ENCODE results near the gene VTI1A.
"Not testable (repeated sequence)": the region's sequence is repeated elsewhere in the genome, so short reads cannot be mapped to it uniquely, and the experiment has no call there.

The VTI1A gene

GRCh38 chr10:112843623-112844022, 396.6 kb downstream of the VTI1A start:
- no peak for DNase-seq

- DNase-seq, result no peak
Measured at GRCh38 chr10:112844681-112845544, 397.9 kb downstream of the VTI1A start.

GRCh38 chr10:112847778-112848177, 400.8 kb downstream of the VTI1A start:
- no peak for DNase-seq

- no peak for DNase-seq
Measured at GRCh38 chr10:112848228-112848627, 401.2 kb downstream of the VTI1A start.

GRCh38 chr10:112848868-112849430, 401.9 kb downstream of the VTI1A start:
- no peak for DNase-seq

GRCh38 chr10:112849546-112849945, 402.5 kb downstream of the VTI1A start:
- DNase-seq, result no peak

- DNase-seq, result no peak
Measured at GRCh38 chr10:112851181-112851580, 404.2 kb downstream of the VTI1A start.

GRCh38 chr10:112851588-112852211, 404.7 kb downstream of the VTI1A start:
- DNase-seq, result no peak

GRCh38 chr10:112852306-112852705, 405.3 kb downstream of the VTI1A start:
- DNase-seq, result no peak

- no peak for DNase-seq
Measured at GRCh38 chr10:112855134-112855533, 408.1 kb downstream of the VTI1A start.

GRCh38 chr10:112857493-112857892, 410.5 kb downstream of the VTI1A start:
- DNase-seq, result no peak

- DNase-seq, result no peak
Measured at GRCh38 chr10:112858986-112859651, 412.1 kb downstream of the VTI1A start.

- DNase-seq, result no peak
Measured at GRCh38 chr10:112859793-112860192, 412.8 kb downstream of the VTI1A start.

- DNase-seq, result not testable (repeated sequence)
Measured at GRCh38 chr10:112863461-112863860, 416.4 kb downstream of the VTI1A start.
